ENCODE data around the gene DNAJC17.

The DNAJC17 gene

DNA sequence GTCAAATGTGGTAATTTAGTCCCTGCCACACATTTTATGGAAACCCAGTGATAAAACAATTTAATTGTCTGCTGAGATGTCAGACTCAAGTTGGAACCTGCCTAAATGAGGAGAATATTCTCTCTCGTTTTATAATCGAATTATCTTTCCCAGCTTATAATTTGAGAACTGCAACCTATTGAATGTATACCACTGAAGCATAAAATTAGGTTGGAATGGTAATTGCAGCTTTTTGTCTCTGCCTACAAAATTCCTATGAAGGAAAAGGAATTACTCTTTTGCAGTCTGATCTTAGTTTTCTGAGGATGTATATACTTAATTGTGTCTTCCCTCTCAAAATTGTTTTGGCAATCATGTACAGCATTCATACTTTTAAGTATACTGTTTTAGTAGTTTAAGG, 83.4 kb downstream of the DNAJC17 start:
- DNase-seq, result no peak

DNA sequence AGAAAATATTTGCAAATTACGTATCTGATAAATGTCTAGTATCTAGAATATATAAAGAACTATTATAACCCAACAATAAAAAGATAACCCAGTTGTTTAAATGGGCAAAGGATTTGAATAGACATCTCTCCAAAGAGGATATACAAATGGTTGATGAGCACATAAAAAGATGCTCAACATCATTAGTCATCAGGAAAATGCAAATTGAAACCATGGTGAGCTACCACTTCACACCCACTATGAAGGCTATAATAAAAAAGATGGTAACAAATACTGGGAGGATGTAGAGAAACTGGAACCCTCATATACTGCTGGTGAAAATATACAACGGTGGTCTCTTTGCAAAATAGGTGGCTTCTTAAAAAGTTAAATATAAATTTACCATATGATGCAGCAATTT, 84.3 kb downstream of the DNAJC17 start:
- no peak for DNase-seq

DNA sequence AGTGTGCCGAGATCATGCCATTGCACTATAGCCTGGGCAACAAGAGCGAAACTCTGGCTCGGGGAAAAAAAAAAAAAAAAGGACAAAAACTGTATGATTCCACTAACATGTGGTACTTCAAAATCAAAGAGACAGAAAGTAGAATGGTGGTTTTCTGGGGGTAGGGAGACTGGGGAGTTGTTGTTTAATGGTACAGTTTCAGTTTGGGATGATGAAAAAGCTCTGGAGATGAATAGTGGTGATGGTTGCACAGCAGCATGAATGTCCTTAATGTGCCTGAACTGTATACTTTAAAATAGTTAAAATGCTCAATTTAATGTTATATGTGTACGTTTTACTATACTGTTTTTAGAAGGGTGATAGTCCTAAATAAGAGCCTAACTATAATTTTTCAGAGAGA, 84.9 kb downstream of the DNAJC17 start:
- DNase-seq, result no peak

DNA sequence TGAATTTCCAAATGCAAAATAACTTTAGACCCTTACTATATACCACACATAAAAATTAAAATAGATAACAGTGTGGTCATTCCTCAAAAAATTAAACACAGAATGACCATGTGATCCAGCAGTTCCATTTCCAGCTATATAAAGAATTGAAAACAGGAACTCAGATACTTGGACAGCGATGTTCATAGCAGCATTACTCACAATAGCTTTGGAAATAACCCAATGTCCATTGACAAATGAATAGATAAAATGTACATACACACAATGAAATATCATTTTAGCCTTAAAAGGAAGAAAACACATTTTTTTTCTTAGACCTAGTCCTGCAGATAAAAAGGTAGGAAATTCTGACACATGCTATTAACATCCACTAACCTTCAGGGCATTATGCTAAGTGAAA, 85.6 kb downstream of the DNAJC17 start:
- DNase-seq, result no peak

DNA sequence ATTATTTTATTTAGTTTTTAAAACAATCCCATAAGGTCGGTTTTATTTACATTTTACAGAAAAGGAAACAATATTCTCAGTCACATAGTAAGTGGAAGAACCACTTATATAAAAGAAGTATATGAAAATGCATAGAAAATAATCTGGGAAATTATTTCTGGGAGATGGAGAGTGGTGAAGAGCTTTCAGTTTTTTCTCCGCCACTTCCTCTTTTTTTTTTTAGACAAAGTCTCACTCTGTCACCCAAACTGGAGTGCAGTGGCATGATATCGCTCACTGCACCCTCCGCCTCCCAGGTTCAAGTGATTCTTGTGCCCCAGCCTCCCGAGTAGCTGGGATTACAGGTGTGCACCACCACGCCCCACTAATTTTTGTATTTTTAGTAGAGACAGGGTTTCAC, 91.1 kb downstream of the DNAJC17 start:
- no peak for DNase-seq
